COLO668 (cell line): ENCODE results near the gene UAP1L1.
"Not testable (repeated sequence)": the region's sequence is repeated elsewhere in the genome, so short reads cannot be mapped to it uniquely, and the experiment has no call there.

Experiments used
- DNase-seq: peaks from one replicate; lab custom pipeline; 2025; ENCODE audit not compliant: unreplicated experiment; lab: John Stamatoyannopoulos, UW

Gene UAP1L1, protein sequence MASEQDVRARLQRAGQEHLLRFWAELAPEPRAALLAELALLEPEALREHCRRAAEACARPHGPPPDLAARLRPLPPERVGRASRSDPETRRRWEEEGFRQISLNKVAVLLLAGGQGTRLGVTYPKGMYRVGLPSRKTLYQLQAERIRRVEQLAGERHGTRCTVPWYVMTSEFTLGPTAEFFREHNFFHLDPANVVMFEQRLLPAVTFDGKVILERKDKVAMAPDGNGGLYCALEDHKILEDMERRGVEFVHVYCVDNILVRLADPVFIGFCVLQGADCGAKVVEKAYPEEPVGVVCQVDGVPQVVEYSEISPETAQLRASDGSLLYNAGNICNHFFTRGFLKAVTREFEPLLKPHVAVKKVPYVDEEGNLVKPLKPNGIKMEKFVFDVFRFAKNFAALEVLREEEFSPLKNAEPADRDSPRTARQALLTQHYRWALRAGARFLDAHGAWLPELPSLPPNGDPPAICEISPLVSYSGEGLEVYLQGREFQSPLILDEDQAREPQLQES

DNA sequence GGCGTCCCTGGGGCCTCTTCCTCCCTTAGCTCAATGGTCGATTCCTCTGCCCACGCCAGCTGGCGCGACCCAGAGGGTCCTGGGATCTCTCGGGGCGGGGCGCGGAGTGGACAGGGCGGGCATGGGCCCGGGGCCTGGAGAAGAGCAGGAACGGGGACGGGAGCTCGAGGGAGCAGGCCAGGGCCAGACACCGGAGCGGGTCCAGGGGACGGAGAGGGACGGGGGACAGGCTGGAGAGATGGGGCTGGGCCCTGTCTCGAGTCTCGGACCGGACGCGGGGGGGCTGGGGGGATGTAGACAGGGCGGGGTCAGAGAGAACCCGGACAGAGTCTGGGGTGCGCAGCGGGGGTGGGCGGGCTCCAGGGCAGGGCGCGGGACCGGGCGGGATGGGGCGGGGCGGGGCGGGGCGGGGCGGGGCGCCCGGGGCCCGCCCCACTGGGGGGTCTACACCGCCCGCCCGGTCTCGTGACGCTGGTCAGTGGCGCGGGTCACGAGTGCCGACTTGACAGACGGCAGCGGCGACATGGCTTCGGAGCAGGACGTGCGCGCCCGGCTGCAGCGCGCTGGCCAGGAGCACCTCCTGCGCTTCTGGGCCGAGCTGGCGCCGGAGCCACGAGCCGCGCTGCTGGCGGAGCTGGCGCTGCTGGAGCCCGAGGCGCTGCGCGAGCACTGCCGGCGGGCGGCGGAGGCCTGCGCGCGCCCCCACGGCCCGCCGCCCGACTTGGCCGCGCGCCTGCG, at the start of gene UAP1L1:
Gene UAP1L1, plus strand, starts transcription at position 508 of the 738 bp plus-strand sequence. Its CDS starts 16 bp downstream, at position 524.
- peak; percentile 75 for DNase-seq

DNA sequence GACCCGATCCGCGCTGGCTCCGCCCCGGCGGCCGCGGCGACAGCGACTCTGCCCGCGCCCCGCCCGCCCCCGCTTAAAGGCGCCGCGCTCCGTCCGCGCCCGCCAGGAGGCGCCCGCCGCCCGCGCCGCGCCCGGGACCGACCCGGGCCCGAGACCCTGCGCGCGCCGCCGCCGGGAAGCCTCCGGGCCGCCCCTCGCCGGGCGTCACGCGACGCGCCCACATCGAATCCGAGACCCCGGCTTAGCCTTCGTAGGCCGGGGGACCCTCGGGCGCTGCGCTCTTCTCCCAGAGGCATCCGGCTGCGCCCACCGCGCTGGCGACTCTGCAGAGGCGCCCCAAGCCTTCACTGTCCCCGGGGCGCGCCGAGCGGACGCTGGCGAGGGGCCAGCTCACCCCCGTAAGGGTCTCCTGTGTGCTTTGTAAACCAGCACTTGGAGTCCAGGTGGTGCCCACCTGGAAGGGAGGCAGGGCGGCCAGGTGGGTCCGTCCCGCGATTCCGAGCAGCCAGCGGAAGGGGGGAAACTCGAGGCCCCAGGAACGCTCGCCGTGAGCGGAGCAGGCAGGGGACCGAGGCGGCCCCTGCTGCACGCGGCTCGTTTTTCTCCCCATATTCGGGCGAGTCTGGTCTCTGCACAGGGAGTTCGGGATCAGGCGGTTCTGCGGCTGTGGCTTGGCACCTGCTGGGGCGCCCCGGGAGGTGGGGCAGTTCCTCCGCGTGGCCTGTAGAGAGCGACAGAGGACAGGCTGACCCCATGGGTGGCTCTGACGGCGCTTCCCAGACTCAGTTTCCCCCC, 48.9 kb upstream of the UAP1L1 start:
- DNase-seq = peak; percentile 89

DNA sequence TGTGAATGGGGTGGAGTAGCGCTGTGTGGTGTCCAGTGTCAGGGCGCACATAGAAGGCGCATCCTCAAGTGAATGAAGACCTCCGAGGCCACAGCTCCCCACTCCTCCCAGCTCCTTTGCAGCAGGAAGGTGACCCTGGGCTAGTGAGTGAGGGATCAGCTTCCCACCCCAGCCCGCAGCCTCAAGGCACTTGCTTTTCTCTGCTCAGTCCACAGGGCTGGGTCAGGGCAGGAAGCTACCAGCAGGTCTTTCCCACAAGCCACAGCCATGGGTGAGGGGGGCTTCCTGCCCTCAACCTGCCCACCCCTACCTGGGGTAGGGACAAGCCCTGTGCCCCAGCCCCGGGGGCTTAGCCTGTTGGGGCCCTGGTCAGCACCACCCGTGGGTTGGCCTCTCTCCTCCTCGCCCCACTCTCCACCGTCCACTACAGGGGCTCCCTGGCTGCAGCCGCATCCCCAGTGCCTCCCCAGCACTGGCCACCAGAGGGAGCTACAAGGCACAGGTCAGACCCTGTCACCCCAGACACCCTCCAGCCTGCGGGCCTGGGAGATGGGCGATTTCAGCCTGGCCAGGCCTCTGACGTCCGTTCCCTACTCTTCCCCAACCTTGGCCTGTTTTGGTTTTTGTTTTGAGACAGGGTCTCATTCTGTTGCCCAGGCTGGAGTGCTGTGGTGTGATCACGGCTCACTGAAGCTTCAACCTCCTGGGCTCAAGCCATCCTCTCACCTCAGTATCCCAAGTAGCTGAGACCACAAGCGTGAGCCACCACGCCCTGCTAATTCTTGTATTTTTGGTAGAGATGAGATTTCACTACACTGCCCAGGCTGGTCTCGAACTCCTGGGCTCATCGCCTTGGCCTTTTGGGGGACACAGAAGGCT, 48.0 kb upstream of the UAP1L1 start:
- peak; percentile 80 for DNase-seq

DNA sequence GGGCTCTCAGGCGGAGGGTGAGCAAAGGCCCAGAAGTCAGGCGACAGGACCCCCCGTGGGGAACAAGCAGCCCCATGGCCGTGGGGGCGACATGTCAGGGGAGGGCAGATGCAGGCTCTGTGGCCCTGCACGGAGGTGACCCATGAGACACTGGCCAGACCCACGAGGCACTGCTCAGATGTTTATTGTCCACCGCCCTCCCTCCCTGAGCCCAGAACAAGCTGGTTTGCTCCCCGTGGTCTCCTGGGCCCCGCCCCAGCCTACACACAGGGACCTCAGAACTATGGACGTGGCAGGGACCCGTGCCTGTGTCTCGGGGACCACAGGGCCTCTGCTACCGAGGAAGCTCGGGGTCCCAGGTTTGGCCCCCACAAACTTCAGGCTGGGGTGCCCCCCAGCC, 47.3 kb upstream of the UAP1L1 start:
- DNase-seq = no peak

DNA sequence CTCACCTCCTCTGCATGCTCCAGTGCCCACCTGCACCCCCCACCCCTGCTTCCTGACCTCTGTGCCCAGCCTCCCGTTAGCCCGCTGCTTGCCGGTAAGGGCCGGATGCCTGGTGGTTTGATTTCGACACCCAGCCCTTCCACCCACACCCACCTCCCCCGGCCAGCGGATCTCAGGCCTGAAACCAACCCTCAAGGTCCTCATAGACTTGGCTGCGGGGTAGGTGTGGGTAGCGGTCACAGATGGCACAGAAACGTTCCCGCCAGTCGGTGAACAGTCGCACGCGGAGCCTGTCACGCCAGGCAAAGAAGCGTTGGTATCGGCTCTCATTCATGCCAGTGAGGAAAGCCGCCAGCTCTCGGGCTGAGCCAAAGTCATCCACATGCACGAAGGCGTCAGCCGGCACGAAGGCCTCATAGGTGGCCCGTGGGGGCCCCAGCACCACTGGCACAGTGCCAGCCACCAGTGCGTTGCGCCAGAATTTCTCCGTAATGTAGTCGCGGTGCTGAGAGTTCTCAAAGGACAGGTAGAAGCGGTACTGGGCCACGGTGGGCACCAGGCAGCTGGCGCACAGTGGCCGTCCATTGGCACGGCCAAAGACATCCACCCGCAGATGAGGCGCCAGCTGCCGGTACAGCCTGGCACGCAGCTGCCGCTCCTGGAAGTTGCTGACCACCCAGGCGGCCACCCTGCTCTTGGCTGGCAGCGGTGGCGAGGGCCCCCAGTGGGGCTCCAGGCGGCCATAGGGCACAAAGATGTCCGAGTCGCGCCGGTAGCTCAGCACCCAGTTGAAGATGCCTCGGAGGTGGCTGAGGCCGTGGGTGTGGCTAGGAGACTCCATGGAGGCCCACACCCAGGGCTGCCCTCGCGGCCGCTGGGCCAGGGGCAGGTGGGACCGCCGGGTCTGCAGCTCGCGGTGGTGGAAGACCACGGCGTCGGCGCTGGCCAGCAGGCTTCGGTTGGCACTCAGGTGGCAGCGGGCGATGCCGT, 46.5 kb upstream of the UAP1L1 start:
- DNase-seq = peak; percentile 24

DNA sequence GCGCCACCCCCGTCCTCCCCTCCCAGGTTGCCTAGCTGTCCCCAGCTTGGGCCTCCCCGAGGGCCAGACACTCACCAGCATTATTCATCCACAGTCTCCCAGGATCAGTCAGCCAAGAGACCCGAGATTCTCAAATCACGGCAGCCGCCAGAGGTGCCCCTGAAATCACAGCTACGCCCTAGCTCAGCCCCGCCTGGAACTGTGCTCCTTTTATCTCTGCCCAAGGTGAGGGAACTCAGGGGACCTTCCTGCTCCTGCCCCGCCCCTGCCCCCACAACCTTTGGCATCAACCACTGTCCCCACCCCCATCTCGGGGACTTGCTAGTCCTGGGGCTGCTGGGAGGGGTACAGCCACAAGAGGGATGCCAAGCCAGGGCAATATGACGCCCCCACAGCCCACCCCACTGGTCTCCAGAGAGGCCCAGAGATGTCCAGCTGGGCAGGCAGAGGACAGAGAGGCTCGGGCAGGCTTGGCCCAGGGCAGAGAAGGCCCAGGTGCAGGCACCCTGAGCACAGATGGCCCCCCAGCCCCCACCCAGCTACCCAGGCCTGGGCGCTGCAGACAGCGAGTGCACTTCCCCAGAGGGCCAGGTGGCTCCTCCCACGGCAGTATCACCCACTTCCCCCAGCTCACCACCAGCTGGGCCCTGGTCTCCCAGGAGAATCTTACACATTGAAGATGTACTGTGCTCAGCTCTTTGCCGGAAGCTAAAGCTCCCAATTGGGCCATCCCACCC, 45.2 kb upstream of the UAP1L1 start, which contains the start of gene FUT7:
Gene FUT7, minus strand, starts transcription at position 185 of the 737 bp plus-strand sequence. Its CDS starts 97 bp downstream, at position 88.
- DNase-seq = peak; percentile 26

DNA sequence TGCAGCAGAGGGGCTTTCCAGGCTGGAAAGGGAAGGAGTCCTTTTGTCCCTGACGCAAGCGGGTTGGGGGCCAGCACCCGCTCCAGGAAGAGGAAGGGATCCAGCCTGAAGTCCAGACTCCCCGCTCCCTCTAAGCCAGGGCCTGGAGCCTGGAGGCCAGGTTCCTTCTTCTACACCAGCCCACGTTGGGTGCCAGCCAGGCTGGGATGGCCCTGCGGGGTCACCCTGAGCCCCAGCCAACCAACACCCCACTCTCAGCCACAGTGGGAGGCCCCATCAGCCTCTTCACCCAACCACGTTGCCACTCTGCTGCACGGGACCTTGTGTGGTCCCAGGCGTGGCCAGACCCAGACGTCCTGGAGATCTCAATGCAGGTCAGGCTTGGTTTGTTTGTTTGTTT, 44.5 kb upstream of the UAP1L1 start:
- DNase-seq = no peak

DNA sequence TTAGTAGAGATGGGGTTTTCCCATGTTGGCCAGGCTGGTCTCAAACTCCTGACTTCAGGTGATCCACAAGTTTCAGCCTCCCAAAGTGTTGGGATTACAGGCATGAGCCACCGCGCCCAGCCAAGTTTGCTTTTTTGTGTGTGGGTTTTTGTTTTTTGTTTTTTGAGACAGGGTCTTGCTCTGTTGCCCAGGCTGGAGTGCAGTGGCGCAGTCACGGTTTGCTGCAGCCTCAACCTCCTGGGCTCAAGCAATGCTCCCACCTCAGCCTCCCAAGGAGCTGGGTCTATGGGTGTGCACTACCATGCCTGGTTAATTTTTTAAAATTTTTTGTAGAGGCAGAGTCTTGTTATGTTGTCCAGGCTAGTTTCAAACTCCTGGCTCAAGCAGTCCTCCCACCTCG, 43.8 kb upstream of the UAP1L1 start:
- DNase-seq = not testable (repeated sequence)

DNA sequence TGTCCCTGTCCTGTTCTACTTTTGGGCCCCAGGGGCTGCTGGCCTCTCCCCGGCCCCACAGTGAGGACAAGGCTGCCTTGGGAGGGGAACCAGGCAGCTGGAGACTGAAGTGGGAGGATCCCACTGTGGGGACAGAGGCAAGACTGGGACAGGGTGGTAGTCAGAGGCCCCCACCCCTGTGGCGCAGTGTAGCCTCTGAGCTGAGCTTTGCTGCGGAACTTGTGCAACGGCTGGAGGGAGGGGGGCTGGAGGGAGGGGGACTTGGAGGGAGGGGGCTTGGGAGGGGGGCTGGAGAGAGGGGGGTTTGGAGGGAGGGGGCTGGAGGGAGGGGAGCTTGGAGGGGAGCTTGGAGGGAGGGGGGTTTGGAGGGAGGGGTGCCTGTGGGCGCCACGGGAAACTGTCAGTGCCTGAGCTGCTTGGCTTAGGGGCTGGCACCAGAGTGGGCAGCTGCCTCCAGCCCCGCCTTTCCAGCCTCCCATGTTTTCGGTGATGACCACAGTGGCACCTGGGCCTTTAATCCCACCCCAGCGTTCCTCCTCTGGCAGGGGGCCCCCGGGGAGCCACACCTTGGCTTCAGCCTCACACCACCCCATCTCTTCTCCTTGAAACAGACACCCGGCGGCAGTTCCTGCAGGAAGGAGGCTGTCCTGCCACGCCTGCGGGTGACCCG, 43.1 kb upstream of the UAP1L1 start:
- peak; percentile 48 for DNase-seq

DNA sequence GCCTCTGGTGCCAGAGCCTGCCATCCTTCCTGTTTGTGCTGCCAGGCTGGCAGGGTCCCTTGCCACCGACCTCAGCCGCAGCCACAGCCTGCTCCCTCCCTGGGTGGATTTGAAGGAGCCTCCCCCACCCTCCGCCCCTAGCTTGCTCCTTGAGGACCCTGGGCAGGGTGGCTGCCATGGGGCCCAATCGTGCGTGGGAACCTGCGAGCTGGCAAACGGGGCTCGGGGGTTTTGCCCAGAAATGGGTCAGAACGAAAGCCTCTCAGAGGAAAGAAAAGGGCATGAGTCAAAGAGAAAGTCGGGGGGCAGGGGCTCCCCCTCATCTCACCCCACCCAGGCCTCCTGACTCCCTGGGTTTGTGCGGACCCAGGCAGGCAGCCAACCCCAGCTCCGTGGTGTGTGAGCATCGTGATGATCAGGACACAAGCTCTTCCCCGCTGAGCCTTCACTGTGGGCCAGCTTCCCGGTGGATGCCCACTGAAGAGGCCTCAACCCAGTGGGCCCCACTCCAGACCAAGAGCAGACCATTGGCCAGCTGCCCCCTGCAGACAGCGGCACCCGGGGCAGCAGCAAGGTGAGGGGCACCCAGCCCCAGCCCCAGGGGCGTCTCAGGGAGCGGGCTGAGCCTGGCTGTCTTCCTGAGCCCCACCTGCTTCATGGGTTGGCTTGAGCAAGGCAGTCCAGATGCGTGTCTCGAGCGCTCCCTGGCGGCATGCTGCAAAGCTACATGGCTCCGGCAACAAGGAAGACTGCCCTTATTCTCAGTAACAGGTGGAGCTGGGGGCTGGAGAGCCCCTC, 42.4 kb upstream of the UAP1L1 start:
- peak; percentile 90 for DNase-seq

DNA sequence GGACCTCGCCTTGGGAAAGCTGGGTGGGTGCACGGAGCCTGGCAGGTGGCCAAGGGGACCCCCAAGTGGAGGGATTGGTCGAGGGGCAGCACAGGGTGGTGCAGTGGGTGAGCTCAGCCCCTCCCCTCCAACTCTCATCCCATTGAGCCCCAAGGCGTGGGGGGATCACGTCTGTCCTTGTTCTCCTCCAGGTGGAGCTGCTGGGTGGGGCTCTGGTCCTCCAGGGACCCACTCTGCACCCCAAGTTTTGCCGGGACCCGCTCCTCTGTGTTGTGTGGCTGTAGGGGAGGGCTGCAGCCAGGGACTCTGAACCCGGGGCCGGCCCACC, 41.8 kb upstream of the UAP1L1 start:
- DNase-seq = no peak

DNA sequence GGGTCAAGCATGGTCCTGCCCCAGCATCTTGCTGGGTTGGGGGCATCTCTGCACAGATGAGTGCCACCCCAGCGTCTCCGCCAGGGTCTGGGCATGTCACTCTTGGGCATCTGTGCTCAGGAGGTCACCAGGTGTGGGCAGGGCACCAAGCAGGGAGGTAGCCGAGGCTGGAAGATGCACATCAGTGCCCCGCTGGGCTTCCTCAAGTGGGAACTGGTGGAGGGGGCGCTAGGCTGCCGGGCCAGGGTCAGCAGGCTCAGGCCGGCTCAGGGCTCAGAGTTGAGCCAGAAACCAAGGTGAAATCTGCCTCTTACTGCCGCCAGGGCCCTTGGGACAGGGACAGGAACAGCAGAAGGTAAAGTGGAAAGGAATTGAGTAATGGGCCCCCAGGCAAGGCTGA, 41.4 kb upstream of the UAP1L1 start:
- DNase-seq = no peak

DNA sequence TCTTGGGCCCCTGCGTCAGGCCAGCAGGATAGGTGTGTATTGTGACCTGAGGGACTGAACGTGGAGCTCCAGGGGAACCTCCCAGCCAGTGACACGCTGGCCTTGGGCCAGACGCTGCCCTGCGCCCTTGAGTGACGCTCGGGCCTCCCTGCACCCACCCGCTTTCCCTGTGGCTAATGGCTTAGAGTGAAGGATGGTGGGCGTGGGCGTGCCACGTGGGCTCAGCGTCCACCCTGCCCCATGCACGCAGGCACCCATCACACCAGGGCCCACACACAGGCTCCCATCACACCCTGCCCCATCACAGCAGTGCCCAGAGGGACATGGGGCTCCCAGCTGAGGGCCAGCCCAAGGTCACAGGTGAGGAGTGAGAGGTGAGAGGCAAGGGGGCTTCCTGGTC, 40.3 kb upstream of the UAP1L1 start:
- DNase-seq = no peak

DNA sequence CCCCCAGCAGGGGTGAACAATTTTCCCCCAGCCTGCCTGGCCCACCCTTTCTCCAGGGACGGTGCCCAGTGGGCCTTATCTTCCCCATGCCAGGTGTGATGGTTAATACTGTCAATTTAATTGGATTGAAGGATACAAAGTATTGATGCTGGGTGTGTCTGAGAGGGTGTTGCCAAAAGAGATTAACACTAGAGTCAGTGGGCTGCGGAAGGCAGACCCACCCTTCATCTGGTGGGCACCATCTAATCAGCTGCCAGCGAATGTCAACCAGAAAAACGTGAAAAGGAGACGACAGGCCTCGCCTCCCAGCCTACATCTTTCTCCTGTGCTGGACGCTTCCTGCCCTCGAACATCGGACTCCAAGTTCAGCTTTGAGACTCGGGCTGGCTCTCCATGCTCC, 39.8 kb upstream of the UAP1L1 start:
- DNase-seq = no peak

DNA sequence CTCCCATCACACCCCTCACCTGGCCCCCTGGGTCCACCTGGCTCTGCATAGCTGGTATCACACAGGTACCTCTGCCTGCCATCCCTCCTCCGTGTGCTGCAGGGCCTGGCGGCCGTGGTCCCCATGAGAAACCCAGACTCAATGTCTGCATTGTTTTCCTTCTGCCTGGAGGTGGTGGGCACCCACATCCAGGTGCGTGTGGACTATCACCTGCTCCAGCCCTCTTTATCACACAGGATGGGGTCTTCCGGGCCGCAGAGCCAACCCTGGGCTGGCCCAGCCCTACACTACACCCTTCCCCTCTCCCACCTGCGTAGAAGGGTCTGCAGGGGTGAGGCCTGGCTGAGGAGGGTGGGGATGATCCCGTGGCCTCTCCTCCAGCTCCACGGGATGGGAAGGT, 38.4 kb upstream of the UAP1L1 start:
- DNase-seq = no peak

DNA sequence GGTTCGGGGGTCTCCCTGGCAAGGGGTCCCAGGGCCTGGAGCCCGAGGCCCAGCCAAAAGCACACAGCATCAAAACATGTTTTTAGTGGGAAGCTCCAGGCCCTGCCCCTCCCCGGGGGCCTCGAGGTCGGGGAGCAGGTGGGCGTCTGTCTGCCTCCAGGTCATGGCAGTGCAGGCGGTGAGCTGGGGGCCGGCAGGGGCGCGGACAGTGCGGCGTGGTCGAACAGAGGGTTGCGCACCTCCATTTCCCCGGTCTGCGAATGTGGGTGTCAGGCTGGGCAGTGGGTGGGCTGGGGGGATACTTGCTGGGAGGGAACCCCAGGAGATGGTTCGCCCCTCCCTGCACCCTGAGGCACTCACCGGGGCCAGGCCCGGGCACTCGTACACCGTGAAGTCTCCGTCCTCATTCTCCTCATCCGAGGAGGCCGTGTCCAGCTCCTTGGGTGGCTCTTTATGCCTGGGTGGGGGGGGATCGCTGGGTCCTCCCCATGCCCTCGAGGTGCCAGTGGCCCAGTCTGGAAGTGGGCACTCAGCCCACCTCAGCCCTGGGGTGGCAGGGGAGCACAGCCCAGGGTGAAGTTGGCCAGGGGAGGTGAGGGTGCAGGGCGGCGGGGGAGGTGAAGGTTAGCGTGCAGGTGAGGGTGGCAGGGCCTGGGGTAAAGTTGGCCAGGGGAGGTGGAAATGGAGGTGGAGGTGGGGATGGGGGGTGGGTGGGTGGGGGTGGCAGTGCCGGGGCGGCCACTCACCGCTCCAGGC, 37.5 kb upstream of the UAP1L1 start:
- no peak for DNase-seq
